Measurements from ENCODE around the gene MRPL54.

MRPL54 gene

DNA sequence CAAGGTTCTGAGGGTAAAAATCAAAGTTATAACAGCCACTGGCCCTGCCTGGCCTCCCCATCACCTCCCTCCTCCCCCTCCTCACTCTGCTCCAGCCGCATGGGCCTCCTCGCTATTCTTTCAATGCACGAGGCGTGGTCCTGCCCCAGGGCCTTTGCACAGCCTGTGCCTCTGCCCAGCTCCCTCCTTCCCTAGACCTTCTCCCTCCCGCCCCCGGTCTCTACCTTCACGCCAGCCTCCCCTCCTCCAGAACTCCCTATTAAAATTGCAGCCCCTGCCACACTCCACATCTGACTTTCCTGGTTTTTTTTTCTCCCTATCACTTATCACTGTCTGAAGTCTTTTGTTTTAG is 6.2 kb downstream of the MRPL54 start:
- no peak overlapping the region for H3K4me3 ChIP-seq (ENCODE audit: low read depth, low read length)
- no peak for DNase-seq (ENCODE audit: low read depth)
- no peak for TF ChIP-seq CTCF (IDR thresholded peaks at IDR 0.05; ENCODE audit: insufficient read depth, low read depth, low read length, missing control alignments)

GRCh38 chr19:3769494-3769893 is 7.0 kb downstream of the MRPL54 start:
- TF ChIP-seq CTCF (IDR thresholded peaks at IDR 0.05; ENCODE audit: insufficient read depth, low read depth, low read length, missing control alignments), result no peak
- H3K4me3 ChIP-seq (ENCODE audit: low read depth, low read length), result no peak overlapping the region
- DNase-seq (ENCODE audit: low read depth), result no peak

GRCh38 chr19:3770136-3770999 is 7.9 kb downstream of the MRPL54 start:
- no peak for DNase-seq (ENCODE audit: low read depth)
- H3K4me3 ChIP-seq (ENCODE audit: low read depth, low read length), result no peak overlapping the region
- TF ChIP-seq CTCF (IDR thresholded peaks at IDR 0.05; ENCODE audit: insufficient read depth, low read depth, low read length, missing control alignments), result no peak

- no peak for TF ChIP-seq CTCF (IDR thresholded peaks at IDR 0.05; ENCODE audit: insufficient read depth, low read depth, low read length, missing control alignments)
- H3K4me3 ChIP-seq (ENCODE audit: low read depth, low read length), result no peak overlapping the region
- no peak for DNase-seq (ENCODE audit: low read depth)
Measured at GRCh38 chr19:3771000-3771905, 8.8 kb downstream of the MRPL54 start.

GRCh38 chr19:3771906-3772455 is 9.5 kb downstream of the MRPL54 start, which contains the start of gene RAX2:
RAX2 (minus strand) TSS chr19:3772228; CDS start chr19:3771742, 486 bp downstream.
- no peak for TF ChIP-seq CTCF (IDR thresholded peaks at IDR 0.05; ENCODE audit: insufficient read depth, low read depth, low read length, missing control alignments)
- no peak within 1 kb of the TSS for H3K4me3 ChIP-seq (ENCODE audit: low read depth, low read length)
- DNase-seq (ENCODE audit: low read depth), result no peak

GRCh38 chr19:3773814-3774515 is 11.5 kb downstream of the MRPL54 start:
- TF ChIP-seq CTCF (IDR thresholded peaks at IDR 0.05; ENCODE audit: insufficient read depth, low read depth, low read length, missing control alignments), result no peak
- H3K4me3 ChIP-seq (ENCODE audit: low read depth, low read length), result no peak overlapping the region
- DNase-seq (ENCODE audit: low read depth), result no peak

Measured in GM12865 (cell line).